Measurements from ENCODE around the gene XNDC1N. TPM values are rescaled to one million over a fixed set of nuclear protein-coding genes. Genes with fewer than 3 reads are reported as not detected.

The XNDC1N gene
- total and polyA plus RNA-seq, 2 of the 4 experiments (the other 2 are of a cell fraction), result 2.5 to 8.8 TPM

DNA sequence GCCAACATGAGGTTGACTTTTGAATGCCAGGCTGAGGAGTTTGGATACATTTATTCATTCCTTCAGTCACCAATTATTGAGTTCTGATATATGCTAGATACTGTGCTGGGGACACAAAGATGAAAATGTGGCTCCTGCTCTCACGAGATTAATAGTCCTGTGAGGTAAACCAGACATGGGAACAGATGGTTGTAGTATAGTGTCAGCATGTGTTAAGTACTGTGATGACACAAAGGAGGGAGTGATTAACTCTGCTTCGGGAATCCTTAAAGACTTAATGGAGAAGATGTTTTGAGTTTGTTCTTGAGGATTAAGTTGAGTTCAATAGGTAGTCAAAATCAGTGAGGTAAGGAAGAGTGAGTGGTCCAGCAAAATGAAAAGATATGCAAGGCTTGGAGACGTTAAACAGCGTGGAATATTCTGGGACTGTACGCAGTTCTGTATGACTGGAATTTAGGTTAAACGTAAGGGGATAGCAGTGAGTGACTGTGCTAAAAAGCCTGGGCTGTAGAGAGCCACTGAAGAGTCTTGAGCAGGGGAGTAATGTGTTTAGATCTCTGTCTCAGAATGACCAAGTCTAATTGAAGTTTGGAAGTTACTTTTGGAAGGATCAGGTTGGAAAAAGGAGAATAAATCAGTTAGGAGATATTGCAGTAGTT is 12.3 kb upstream of the XNDC1N start:
- Histone ChIP-seq H2BK5ac (ENCODE audit: low read depth, low read length, poor library complexity, severe bottlenecking) (no peak overlapping the region), H3K14ac (replicated peaks; ENCODE audit: low read depth, low read length) (no peak overlapping the region), H3K4me2 (ENCODE audit: low read depth, low read length) (no peak overlapping the region), H4K20me1 (ENCODE audit: insufficient read depth, low read length) (peaks cover 42% of the 10 kb centered on the region; the same call in 1 of the 2 replicates), H2AK5ac (ENCODE audit: low read depth, low read length) (no peak overlapping the region), H3K56ac (ENCODE audit: extremely low read depth, insufficient read depth, low read length) (no peak overlapping the region), H4K91ac (ENCODE audit: insufficient read depth, low read depth, low read length) (no peak overlapping the region), H2BK20ac (ENCODE audit: low read depth, low read length) (no peak overlapping the region), H3K4me1 (ENCODE audit: control insufficient read depth, insufficient read depth, low read length) (peaks cover 2% of the 10 kb centered on the region), H3K4ac (ENCODE audit: low read depth, low read length) (no peak overlapping the region), H2BK120ac (ENCODE audit: low read depth, low read length) (no peak overlapping the region), H2AK9ac (replicated peaks; ENCODE audit: low read depth, low read length, poor library complexity) (no peak overlapping the region), H3K9ac (ENCODE audit: low read depth, low read length) (no peak overlapping the region), H4K5ac (ENCODE audit: low read depth, low read length) (no peak overlapping the region), H2BK15ac (ENCODE audit: low read depth, low read length) (no peak overlapping the region), H2AFZ (replicated peaks; ENCODE audit: low read length, poor library complexity) (no peak overlapping the region), H3K4me3 (ENCODE audit: insufficient read depth, low read depth, low read length) (no peak overlapping the region), H3K36me3 (ENCODE audit: control insufficient read depth, insufficient read depth, low read length) (no peaks in the 10 kb centered on the region), H4K8ac (ENCODE audit: low read depth in 2 of 2, low read length in 2 of 2) (no peak overlapping the region), H3K9me3 (ENCODE audit: control insufficient read depth, insufficient read depth, low read length) (no peaks in the 10 kb centered on the region), H3K27ac (ENCODE audit: insufficient read depth, low read length) (no peak overlapping the region), H3K18ac (ENCODE audit: low read depth, low read length) (no peak overlapping the region), H3K27me3 (ENCODE audit: control insufficient read depth, insufficient read depth, low read length) (no peaks in the 10 kb centered on the region), H3K23ac (ENCODE audit: low read depth, low read length) (no peak overlapping the region), H3K79me1 (ENCODE audit: low read depth in 1 of 2, low read length in 2 of 2) (peaks cover 42 to 65% of the 10 kb centered on the region in 2 experiments), H3K9me1 (ENCODE audit: insufficient read depth, low read length) (peaks cover 5% of the 10 kb centered on the region)
- intact Hi-C loops (cut with micrococcal nuclease), result no loop called here
- in situ Hi-C loops (cut with MboI; ENCODE audit: low sequenced_read_pairs), result no loop called here
- dilution Hi-C loops (cut with HindIII; ENCODE audit: low sequenced_read_pairs, unreplicated experiment), result no loop called here
- TF ChIP-seq CEBPB (IDR thresholded peaks at IDR 0.05; ENCODE audit: low read depth, low read length), result no peak
- POLR2A ChIA-PET (ENCODE audit: unreplicated experiment), result no interaction called here
- 80% methylated on average over 6 of the region's 6 CpGs; no CpG with 5 or more reads in 1 of the 2 experiments for WGBS, 2 experiments (ENCODE audit: extremely low coverage in 2 of 2, insufficient read length in 1 of 2)
- no peak for DNase-seq
- no peak for ATAC-seq (ENCODE audit: low read depth)
- no TSS peak for BruUV-seq (replicated peaks)
- CTCF ChIA-PET, result no interaction called here

All from IMR-90 (cell line).